ENCODE measurements around the gene HIVEP3. TPM values are rescaled to one million over a fixed set of nuclear protein-coding genes. Genes with fewer than 3 reads are reported as not detected.

HIVEP3 gene
- polyA plus RNA-seq, 1 of the 3 experiments (the other 2 are of a cell fraction): 6.4 TPM

DNA sequence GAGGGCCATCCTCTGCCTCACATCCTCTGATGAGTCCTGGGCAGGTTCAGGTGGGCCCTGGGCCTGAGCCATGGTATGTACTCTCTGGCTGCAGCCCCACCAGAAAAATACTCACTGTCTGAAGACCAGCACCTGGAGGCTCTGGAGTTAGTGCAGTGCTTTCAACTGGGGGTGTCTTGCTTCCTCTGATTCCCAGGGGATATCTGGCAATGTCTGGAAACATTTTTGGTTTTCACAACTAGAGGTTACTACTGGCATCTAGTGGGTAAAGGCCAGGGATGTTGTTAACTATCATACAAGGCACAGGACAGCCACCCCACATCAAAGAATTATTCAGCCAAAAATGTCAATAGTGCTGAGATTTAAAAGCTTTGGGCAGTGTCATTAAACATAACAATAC is 152.7 kb downstream of the HIVEP3 start:
- CTCF ChIA-PET: interaction anchor here (1.6 kb wide), 1 partner anchor 46 kb away, joined by 4 read pairs; no protein-coding TSS in a partner anchor
- no peak overlapping the region for H3K9ac ChIP-seq
- POLR2A ChIA-PET: no interaction called here

DNA sequence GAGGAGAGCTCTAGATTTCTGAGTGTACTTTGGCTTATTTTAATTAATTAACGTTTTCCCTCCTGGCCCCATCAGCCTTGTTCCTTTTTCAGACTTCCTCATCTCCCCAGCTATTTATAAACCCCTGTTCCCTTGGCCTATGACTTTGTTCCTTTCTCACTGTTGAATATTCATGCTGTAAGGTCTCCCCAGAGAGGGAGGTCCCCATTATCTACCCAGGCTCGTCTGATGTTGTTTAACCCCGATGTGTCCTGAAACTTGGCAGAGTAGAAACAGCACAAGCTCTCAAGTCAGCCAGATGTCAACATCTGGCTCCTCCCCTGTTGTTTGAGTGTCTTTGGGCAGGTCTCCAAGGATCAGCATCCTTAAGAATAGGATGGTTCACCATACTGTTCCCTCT is 153.6 kb downstream of the HIVEP3 start:
- no peak overlapping the region for H3K27ac ChIP-seq (ENCODE audit: low read depth in 2 of 2, low read length in 1 of 2)
- ChIA-PET POLR2A (no interaction called here), CTCF (interaction anchor here (0.9 to 1.6 kb wide), 2 partner anchors 47 to 192 kb away, joined by 3 to 4 read pairs; no protein-coding TSS in a partner anchor)
- H3K9me3 ChIP-seq: no peaks in the 10 kb centered on the region
- DNase-seq: no peak
- peaks cover 0 to 19% of the 10 kb centered on the region in 2 experiments; a peak in 1 of 4 replicates for H3K4me1 ChIP-seq (ENCODE audit: control insufficient read depth in 1 of 2, insufficient read depth in 2 of 2, low read depth in 1 of 2, low read length in 1 of 2)
- TF ChIP-seq MXI1 (IDR thresholded peaks at IDR 0.05; ENCODE audit: low read depth, low read length) (no peak), FOXM1 (IDR thresholded peaks at IDR 0.05; ENCODE audit: low read depth) (no peak), TAF1 (IDR thresholded peaks at IDR 0.05; ENCODE audit: borderline replicate concordance, low read depth, low read length) (no peak)
- TF ChIP-seq, protein P1, sequence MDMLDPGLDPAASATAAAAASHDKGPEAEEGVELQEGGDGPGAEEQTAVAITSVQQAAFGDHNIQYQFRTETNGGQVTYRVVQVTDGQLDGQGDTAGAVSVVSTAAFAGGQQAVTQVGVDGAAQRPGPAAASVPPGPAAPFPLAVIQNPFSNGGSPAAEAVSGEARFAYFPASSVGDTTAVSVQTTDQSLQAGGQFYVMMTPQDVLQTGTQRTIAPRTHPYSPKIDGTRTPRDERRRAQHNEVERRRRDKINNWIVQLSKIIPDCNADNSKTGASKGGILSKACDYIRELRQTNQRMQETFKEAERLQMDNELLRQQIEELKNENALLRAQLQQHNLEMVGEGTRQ (IDR thresholded peaks at IDR 0.05; ENCODE audit: borderline replicate concordance, low read depth, low read length): no peak
- no peaks in the 10 kb centered on the region for H3K36me3 ChIP-seq (replicated peaks in 1 of 2; ENCODE audit: control insufficient read depth in 1 of 2, insufficient read depth in 2 of 2, low read length in 1 of 2)
- 72% methylated on average over 3 of the region's 3 CpGs for WGBS (ENCODE audit: low lambda C conversion rate)
- H3K4me2 ChIP-seq: no peak overlapping the region
- H3K9me2 ChIP-seq: no peaks in the 10 kb centered on the region
- no peak overlapping the region for H3K4me3 ChIP-seq (ENCODE audit: low read depth in 2 of 2, low read length in 1 of 2)
- H4K20me1 ChIP-seq (ENCODE audit: insufficient read depth): no peaks in the 10 kb centered on the region
- no peaks in the 10 kb centered on the region for H3F3A ChIP-seq (replicated peaks; ENCODE audit: insufficient read depth)
- no peak overlapping the region for H3K9ac ChIP-seq
- H3K27me3 ChIP-seq (ENCODE audit: insufficient read depth): no peaks in the 10 kb centered on the region
- no peaks in the 10 kb centered on the region for H3K79me2 ChIP-seq (ENCODE audit: insufficient read depth)
- no peak overlapping the region for H2AFZ ChIP-seq (ENCODE audit: low read depth)

More for the DNA sequence above, 152.7 kb downstream of the HIVEP3 start:
- Histone ChIP-seq H3F3A (replicated peaks; ENCODE audit: insufficient read depth) (no peaks in the 10 kb centered on the region), H3K4me3 (ENCODE audit: low read depth in 2 of 2, low read length in 1 of 2) (no peak overlapping the region), H3K27me3 (ENCODE audit: insufficient read depth) (no peaks in the 10 kb centered on the region), H3K79me2 (ENCODE audit: insufficient read depth) (no peaks in the 10 kb centered on the region), H3K9me3 (no peaks in the 10 kb centered on the region), H3K4me2 (no peak overlapping the region), H3K9me2 (no peaks in the 10 kb centered on the region), H4K20me1 (ENCODE audit: insufficient read depth) (no peaks in the 10 kb centered on the region), H3K4me1 (ENCODE audit: control insufficient read depth in 1 of 2, insufficient read depth in 2 of 2, low read depth in 1 of 2, low read length in 1 of 2) (peaks cover 0 to 19% of the 10 kb centered on the region in 2 experiments; a peak in 1 of 4 replicates), H3K27ac (ENCODE audit: low read depth in 2 of 2, low read length in 1 of 2) (no peak overlapping the region), H2AFZ (ENCODE audit: low read depth) (no peak overlapping the region), H3K36me3 (replicated peaks in 1 of 2; ENCODE audit: control insufficient read depth in 1 of 2, insufficient read depth in 2 of 2, low read length in 1 of 2) (no peaks in the 10 kb centered on the region)
- no peak for DNase-seq
- TF ChIP-seq RXRA (IDR thresholded peaks at IDR 0.05; ENCODE audit: borderline replicate concordance, low read depth) (no peak), RAD21 (IDR thresholded peaks at IDR 0.05; ENCODE audit: low read length) (peak; percentile 32; the same call in 1 of the 2 replicates), POLR2AphosphoS5 (IDR thresholded peaks at IDR 0.05; ENCODE audit: low read depth, low read length) (no peak), CHD2 (IDR thresholded peaks at IDR 0.05; ENCODE audit: low read length, partially characterized antibody) (no peak), MEF2A (IDR thresholded peaks at IDR 0.05; ENCODE audit: borderline replicate concordance, low read depth) (no peak), EP300 (IDR thresholded peaks at IDR 0.05; ENCODE audit: borderline replicate concordance in 1 of 2, low read depth in 1 of 2, low read length in 1 of 2) (no peak), GATA2 (CRISPR knock-in tag; IDR thresholded peaks at IDR 0.05) (no peak)
- TF ChIP-seq, protein P2, sequence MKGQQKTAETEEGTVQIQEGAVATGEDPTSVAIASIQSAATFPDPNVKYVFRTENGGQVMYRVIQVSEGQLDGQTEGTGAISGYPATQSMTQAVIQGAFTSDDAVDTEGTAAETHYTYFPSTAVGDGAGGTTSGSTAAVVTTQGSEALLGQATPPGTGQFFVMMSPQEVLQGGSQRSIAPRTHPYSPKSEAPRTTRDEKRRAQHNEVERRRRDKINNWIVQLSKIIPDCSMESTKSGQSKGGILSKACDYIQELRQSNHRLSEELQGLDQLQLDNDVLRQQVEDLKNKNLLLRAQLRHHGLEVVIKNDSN (IDR thresholded peaks at IDR 0.05; ENCODE audit: borderline replicate concordance, low read depth): no peak
